HG03571 (cell line): Measurements from ENCODE around the gene CCDC17.
A peak's percentile ranks its signal among the peaks of the same experiment; 100 is the strongest.

Experiments used
- ATAC-seq: cut with Tn5 transposase; IDR thresholded peaks from one replicate; pipeline ENCODE4 v1.9.1; 2021; ENCODE audit not compliant: unreplicated experiment

The CCDC17 gene

DNA sequence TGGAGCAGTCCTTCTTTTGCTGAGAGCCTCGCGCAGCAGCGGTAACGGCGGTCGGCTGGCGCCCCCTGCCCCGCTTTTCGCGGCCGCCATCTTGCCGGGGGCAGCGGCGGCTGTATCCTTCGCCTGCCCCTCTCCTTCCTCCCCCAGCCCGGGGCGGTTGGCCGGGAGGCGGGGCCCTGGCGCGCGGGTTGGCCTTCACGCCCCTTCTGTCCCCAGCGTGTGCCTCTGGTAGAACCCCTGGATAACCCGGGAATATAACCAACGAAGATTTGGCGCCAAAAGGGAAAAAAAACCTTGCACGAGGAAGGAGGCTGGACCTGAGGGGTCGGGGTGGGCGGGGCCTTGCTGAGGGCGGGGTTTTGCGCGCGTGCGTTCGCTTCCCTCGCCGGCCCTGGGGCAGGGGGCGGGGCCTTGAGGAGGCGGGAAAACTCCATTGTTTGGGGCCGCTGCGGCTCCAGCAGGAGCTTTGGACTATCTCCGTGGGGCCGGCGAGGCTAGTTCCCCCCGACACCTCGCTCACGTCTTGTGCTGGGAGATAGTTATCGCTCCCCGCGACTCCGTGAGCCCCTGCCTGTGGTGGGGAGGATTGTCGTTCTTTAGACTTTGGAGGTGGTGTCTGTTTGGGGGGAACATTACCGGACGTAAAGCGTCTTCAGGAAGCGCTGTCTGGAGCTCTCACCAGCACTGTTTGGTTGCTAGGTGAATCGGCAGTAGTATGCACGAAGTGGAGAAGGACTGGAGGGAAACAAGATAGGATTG lies 39.3 kb downstream of the CCDC17 start:
- ATAC-seq, result no peak

DNA sequence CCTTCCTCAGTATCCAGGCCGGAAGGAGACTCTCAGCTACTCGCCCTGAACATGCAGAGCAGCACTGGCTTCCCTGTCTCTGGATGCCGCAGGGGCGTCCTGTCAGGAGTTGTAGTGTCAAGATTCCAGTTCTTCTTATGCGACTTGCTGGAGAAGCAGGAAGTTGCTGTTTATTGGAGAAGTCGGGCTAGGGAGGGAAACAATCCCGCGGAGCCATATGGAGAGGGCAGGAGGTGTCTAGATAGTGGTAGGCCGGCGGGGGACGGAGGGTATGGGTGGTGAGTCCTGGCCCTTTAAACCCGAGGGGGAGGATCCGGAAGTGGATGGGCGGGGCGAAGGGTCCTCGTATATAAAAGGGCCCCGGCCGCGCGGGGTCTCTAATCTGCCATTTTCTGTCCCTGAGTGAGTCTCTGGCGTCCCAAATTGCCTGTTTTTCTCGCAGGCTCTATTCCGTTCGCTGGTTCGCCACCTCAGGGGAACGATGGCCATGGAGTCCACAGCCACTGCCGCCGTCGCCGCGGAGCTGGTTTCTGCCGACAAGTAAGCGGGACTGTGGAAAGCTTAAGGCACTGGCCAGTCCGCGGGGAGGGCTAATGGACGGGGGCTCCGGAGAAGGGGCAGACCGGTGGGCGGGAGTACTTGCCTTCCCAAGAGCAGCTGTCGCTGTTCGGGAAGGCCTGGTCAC lies 40.0 kb downstream of the CCDC17 start, which contains the start of gene NASP:
Gene NASP (plus strand): TSS at position 376 of the 685 bp plus-strand sequence. CDS start 106 bp downstream, at position 482.
- ATAC-seq, result peak; percentile 42

DNA sequence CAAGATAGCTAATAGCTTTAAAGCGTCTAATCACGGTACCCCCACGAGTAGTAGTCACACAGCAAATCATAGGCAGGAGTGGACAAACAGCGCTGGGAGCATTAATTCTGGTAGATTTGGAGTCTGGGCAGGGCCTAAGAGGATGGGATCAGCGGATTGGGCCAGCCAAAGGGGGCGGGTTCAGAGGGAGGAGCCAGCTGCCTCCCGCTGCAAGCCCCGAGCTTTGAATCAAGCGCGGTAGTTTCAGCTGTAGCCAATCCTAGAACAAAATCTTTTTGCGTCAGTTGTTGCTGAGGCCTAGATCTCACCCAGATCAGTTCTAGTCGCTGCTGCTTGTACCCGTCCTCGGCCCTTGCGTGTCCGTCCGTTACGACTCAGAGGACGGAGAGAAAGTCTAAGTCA lies 40.6 kb downstream of the CCDC17 start:
- ATAC-seq, result peak; percentile 68

DNA sequence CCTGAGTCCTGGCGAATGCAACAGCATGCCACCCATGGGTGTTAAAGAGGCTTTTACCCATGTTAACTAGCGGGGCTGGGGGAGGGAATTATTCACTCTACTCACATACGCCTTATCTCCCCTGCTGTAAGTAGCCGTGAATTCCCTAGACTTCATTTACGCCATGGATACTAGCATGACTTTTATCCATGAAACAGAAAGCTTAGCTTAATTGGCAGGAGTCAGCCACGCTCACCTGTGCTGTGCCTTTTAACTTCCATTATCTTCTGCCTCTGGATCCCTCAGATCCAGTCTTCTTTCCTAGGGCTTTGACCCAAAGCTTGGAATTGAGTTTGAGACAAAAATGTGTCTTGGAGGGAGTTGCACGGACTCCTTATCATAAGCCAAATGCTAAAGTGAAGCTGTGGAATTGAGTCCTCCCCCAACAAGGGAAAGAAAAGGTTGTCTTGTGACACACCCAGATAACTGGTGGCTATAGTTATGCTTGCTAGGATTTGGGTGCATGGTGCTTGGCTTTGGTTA lies 49.7 kb downstream of the CCDC17 start:
- no peak for ATAC-seq

DNA sequence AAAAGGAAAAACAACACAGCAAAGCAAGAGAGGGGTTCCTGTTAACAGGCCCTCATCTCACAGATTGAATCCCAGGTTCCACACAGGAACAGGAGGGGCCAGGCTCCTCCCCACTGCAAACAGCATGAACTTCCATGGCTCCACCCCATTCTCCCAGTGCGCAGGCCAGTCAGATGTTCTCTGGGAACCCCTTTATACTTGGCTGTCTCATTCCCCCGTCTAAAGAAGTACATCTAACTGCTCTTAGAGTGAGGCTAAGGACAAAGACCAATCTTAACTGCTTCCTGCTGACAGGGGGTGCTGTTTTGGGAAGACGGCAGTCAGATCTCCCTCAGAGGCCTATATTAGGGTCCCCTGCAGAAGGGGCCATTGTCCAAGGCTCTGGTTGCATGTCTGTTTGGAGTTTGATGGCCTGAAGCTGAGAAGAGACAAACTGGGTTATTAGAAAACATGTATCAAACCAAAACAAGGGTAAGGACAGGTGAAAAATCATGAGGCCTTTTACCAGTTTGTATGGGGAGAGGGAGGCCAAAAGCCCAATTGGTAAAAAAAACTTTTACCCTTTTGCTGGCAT lies 50.5 kb downstream of the CCDC17 start:
- ATAC-seq, result no peak

DNA sequence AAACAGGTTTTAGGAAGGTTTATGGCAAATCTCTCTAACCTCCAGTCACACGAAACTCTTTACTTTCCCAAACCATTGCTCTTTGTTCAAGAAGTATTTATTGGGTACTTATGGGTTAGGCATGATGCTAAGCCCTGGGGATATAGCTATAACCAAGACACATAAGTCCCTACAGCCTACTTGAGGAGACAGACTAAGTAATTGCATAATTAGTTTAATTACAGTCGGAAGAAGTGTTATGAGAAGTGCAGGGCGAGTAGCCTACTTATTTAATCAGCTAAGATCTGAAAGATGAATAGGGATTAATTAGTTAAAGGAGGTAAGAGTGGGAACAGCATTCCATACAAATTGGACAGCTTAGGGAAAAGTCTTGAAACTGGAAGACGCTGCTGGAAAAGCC lies 53.2 kb downstream of the CCDC17 start:
- ATAC-seq, result no peak
